Naive thymus-derived CD8-positive, alpha-beta T cell (primary cell): ENCODE measurements around the gene ZBP1. TPM values are rescaled to one million over a fixed set of nuclear protein-coding genes. Genes with fewer than 3 reads are reported as not detected.

ENCODE experiments used
- ATAC-seq, 2 donors: fragments of 150-1000 bp; cut with Tn5 transposase in 1 of 2; sonication (Bioruptor Pico), chemical (Tn5 transposase) in 1 of 2; 1 replicate in 1 of 2; 2 replicates in 1 of 2; pipeline ENCODE4 v1.10.0; 2021; ENCODE audit warnings: mild to moderate bottlenecking in 2 of 2, moderate library complexity in 2 of 2
- POLR2A ChIA-PET: fragments of 350-600 bp; sonication (Branson Sonifier 250); formaldehyde crosslinking; loops from one replicate; lab custom pipeline; 2021; ENCODE audit warnings: antibody characterized with exemption; lab: Charles Lee
- DNase-seq, 10 donors: peaks; one replicate each; pipeline versions ENCODE4 v3.0.0 to v3.0.0-alpha.2; 2020 to 2022
- H3K27ac Mint-ChIP-seq, 10 donors: one replicate each; pipeline ENCODE4 v1.8.0; 2020 to 2022; ENCODE audit warnings: mild to moderate bottlenecking in 10 of 10, mixed read lengths in 10 of 10, moderate library complexity in 4 of 10, inconsistent platforms in 1 of 10
- H3K27me3 Mint-ChIP-seq, 5 donors: one replicate each; pipeline ENCODE4 v1.8.0; 2021 to 2022; ENCODE audit warnings: mixed read lengths in 5 of 5
- H3K36me3 Mint-ChIP-seq, 3 donors: one replicate each; pipeline ENCODE4 v1.8.0; 2020 to 2022; ENCODE audit warnings: mixed read lengths in 3 of 3, mild to moderate bottlenecking in 2 of 3, inconsistent platforms in 1 of 3
- H3K4me1 Mint-ChIP-seq, 4 donors: one replicate each; pipeline ENCODE4 v1.8.0; 2021 to 2022; ENCODE audit warnings: mixed read lengths in 4 of 4
- H3K4me3 Mint-ChIP-seq, 10 donors: one replicate each; pipeline ENCODE4 v1.8.0; 2020 to 2022; ENCODE audit warnings: mild to moderate bottlenecking in 10 of 10, mixed read lengths in 10 of 10, moderate library complexity in 6 of 10, inconsistent platforms in 1 of 10
- H3K9me3 Mint-ChIP-seq, 9 donors: one replicate each; pipeline ENCODE4 v1.8.0; 2020 to 2022; ENCODE audit warnings: mixed read lengths in 9 of 9, mild to moderate bottlenecking in 3 of 9, inconsistent platforms in 1 of 9, moderate library complexity in 1 of 9
- polyA plus RNA-seq, 3 donors: library from polyadenylated mRNA; unstranded; fragments of 300-500 nt; fragmentation: Illumina TruSeq; gene quantifications; one replicate each; pipeline ENCODE4 v1.2.3, GENCODE V29; 2021
- total RNA-seq, 8 experiments: library from RNA in 2 of 8; stranded (reverse) in 2 of 8; gene quantifications; one replicate each; pipeline ENCODE4 v1.2.3 and lab custom pipeline; 2021 to 2026

The ZBP1 gene
- total and polyA plus RNA-seq, 5 experiments from 2014 or later = 6.2 to 10.9 (median 10.2) TPM

GRCh38 chr20:57559289-57559634, 61.0 kb downstream of the ZBP1 start:
- POLR2A ChIA-PET = no interaction called here
- H3K27ac Mint-ChIP-seq = no peak overlapping the region
- no peak overlapping the region for H3K4me3 Mint-ChIP-seq
- H3K27me3 Mint-ChIP-seq = peaks cover 10 to 40% (median 19%) of the 10 kb centered on the region in 5 donors
- no peak for ATAC-seq
- H3K4me1 Mint-ChIP-seq = no peaks in the 10 kb centered on the region
- no peaks in the 10 kb centered on the region for H3K9me3 Mint-ChIP-seq
- no peak for DNase-seq
- H3K36me3 Mint-ChIP-seq = no peaks in the 10 kb centered on the region

DNA sequence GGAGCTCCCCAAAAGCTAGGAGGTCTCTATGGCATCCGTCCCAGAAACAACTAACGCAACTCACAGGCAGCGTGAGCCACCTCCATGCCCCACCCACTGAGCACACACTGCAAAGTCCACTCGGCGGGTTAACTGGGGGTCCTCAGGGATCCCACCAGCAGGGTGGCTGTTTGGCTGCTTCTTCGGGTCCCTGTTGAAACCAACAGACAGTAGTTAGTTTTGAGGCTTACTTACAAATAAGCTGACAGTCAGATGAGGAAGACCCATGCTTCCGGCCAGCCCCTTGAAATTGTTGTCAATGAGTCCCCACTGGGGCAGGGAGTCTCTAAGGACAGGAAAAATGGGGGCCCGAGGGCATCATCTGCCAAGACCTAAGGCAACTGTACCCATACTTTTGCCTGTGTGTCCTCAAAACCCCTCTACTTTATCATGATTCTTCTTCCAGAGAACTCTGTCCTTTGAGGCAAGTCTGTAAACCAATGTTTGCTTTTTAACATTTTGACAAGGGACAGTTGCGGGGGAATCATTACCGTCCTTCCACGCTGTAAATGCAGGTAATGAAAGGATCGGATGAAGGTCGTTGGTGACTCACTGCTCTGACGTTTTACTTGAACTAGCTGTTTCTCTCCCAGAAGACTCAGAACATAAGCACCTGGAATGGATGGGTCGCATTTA, 61.5 kb downstream of the ZBP1 start:
- Mint-ChIP-seq H3K4me3 (no peak overlapping the region), H3K4me1 (no peaks in the 10 kb centered on the region), H3K9me3 (no peaks in the 10 kb centered on the region), H3K27ac (peak overlapping the region in 1 of 10 donors; percentile 24), H3K36me3 (no peaks in the 10 kb centered on the region), H3K27me3 (peaks cover 10 to 40% (median 19%) of the 10 kb centered on the region in 5 donors)
- ATAC-seq = no peak
- POLR2A ChIA-PET = no interaction called here
- peak in 1 of 10 donors; percentile 31 for DNase-seq

- peaks cover 10 to 40% (median 19%) of the 10 kb centered on the region in 5 donors for H3K27me3 Mint-ChIP-seq
- H3K4me1 Mint-ChIP-seq = no peaks in the 10 kb centered on the region
- H3K9me3 Mint-ChIP-seq = no peaks in the 10 kb centered on the region
- DNase-seq = no peak
- H3K27ac Mint-ChIP-seq = peak overlapping the region in 1 of 10 donors; percentile 24
- no peaks in the 10 kb centered on the region for H3K36me3 Mint-ChIP-seq
- POLR2A ChIA-PET = no interaction called here
- ATAC-seq = no peak
- H3K4me3 Mint-ChIP-seq = no peak overlapping the region
These were observed 62.2 kb downstream of the ZBP1 start for GRCh38 chr20:57557926-57558613.

GRCh38 chr20:57556980-57557274, 63.3 kb downstream of the ZBP1 start:
- H3K9me3 Mint-ChIP-seq = no peaks in the 10 kb centered on the region
- peaks cover 10 to 40% (median 17%) of the 10 kb centered on the region in 5 donors for H3K27me3 Mint-ChIP-seq
- H3K4me1 Mint-ChIP-seq = no peaks in the 10 kb centered on the region
- DNase-seq = peak in 1 of 10 donors; percentile 23
- H3K4me3 Mint-ChIP-seq = no peak overlapping the region
- ATAC-seq = no peak
- H3K36me3 Mint-ChIP-seq = no peaks in the 10 kb centered on the region
- peak overlapping the region in 1 of 10 donors; percentile 62 for H3K27ac Mint-ChIP-seq
- POLR2A ChIA-PET = no interaction called here

DNA sequence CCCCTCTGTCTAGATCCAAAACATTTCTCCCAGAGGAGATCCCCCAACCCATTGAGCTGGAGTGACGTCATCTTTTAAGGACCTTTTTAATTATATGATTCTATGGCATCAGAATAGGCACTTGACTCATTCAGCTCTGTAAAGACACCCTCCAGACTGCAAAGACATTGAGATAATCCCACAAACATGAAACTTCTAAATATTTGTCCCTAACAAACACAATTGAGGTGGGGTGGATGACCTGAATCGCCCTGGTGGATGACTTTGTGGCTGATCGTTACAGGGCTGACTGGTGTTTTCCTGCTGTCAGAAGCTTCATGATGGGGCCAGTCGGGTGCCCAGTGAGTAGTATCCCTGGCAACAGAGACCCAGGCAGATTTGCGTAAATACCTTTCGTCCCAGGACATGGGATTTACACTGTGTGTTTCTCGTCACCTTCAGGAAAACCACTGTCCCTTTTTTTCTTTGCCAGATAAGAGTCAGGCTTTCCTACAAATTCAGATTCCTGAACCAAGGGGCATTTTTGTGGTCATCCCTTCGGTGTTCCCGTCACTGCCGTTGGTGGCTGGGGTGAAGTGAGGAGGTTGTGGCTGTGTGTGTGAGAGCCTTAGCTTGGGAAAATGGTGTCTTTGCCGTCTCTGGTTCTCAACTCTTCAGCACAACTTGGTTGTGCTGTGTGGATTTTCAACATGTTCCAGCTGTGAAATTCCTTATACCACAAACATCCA, 64.6 kb downstream of the ZBP1 start:
- Mint-ChIP-seq H3K27me3 (peaks cover 10 to 40% (median 16%) of the 10 kb centered on the region in 5 donors), H3K27ac (no peak overlapping the region), H3K36me3 (no peaks in the 10 kb centered on the region), H3K9me3 (no peaks in the 10 kb centered on the region), H3K4me3 (no peak overlapping the region), H3K4me1 (no peaks in the 10 kb centered on the region)
- POLR2A ChIA-PET = no interaction called here
- DNase-seq = peak in 1 of 10 donors; percentile 13
- no peak for ATAC-seq

Other genes with a start within 250 kb of the ZBP1 start
- gene RBM38, start 229.0 kb downstream of the ZBP1 start, total RNA-seq = 100 to 1,000 TPM; 117 to 121 TPM
- gene RBM38, start 229.0 kb downstream of the ZBP1 start, polyA plus RNA-seq = 100 to 1,000 TPM in 1 of 3 donors, 10 to 100 TPM in 2; 48.9 to 153 (median 69.0) TPM
- gene CTCFL, start 95.3 kb downstream of the ZBP1 start, total RNA-seq = not detected
- gene CTCFL, start 95.3 kb downstream of the ZBP1 start, polyA plus RNA-seq = not detected
- gene PCK1, start 59.3 kb downstream of the ZBP1 start, total RNA-seq = not detected
- not detected for gene PCK1, start 59.3 kb downstream of the ZBP1 start, polyA plus RNA-seq
- gene PMEPA1, start 89.6 kb upstream of the ZBP1 start, total RNA-seq = 10 to 100 TPM; 12.2 to 14.3 TPM
- gene PMEPA1, start 89.6 kb upstream of the ZBP1 start, polyA plus RNA-seq = 1 to 10 TPM; 1.6 to 5.0 (median 3.5) TPM